SW 1271 (cell line): ENCODE data around the gene TEX264.
"Not testable (repeated sequence)": the region's sequence is repeated elsewhere in the genome, so short reads cannot be mapped to it uniquely, and the experiment has no call there.

ENCODE experiments used
- DNase-seq, 2 experiments: peaks; one replicate each; lab custom pipeline; 2025; lab: John Stamatoyannopoulos, UW

Gene TEX264

GRCh38 chr3:51716805-51717204 lies 45.8 kb downstream of the TEX264 start:
- DNase-seq: no peak

- no peak for DNase-seq
These were observed 46.4 kb downstream of the TEX264 start for GRCh38 chr3:51717446-51717845.

- DNase-seq: no peak
These were observed 46.9 kb downstream of the TEX264 start for GRCh38 chr3:51717947-51718346.

- DNase-seq: peak in 1 of 2 experiments; percentile 53
These were observed 47.7 kb downstream of the TEX264 start for GRCh38 chr3:51718547-51719409.

- DNase-seq: no peak
These were observed 48.5 kb downstream of the TEX264 start for GRCh38 chr3:51719410-51720025.

GRCh38 chr3:51720292-51721061 lies 49.4 kb downstream of the TEX264 start:
- DNase-seq: no peak

- DNase-seq: no peak
These were observed 50.2 kb downstream of the TEX264 start for GRCh38 chr3:51721062-51721745.

- DNase-seq: no peak
These were observed 51.3 kb downstream of the TEX264 start for GRCh38 chr3:51722362-51722761.

GRCh38 chr3:51727500-51727899 lies 56.4 kb downstream of the TEX264 start:
- DNase-seq: no peak

- no peak for DNase-seq
These were observed 58.1 kb downstream of the TEX264 start for GRCh38 chr3:51729042-51729633.

- DNase-seq: no peak
These were observed 63.0 kb downstream of the TEX264 start for GRCh38 chr3:51733859-51734571.

GRCh38 chr3:51734572-51734907 lies 63.5 kb downstream of the TEX264 start:
- DNase-seq: no peak

- DNase-seq: no peak
These were observed 64.0 kb downstream of the TEX264 start for GRCh38 chr3:51735039-51735438.

GRCh38 chr3:51735950-51736349 lies 64.9 kb downstream of the TEX264 start:
- no peak for DNase-seq

- DNase-seq: no peak
These were observed 68.1 kb downstream of the TEX264 start for GRCh38 chr3:51739110-51739509.

GRCh38 chr3:51742320-51742719 lies 71.3 kb downstream of the TEX264 start:
- not testable (repeated sequence) for DNase-seq

GRCh38 chr3:51742978-51743377 lies 71.9 kb downstream of the TEX264 start:
- DNase-seq: not testable (repeated sequence)

GRCh38 chr3:51747840-51748239 lies 76.8 kb downstream of the TEX264 start:
- DNase-seq: no peak

- DNase-seq: no peak
These were observed 77.3 kb downstream of the TEX264 start for GRCh38 chr3:51748327-51748726.

- DNase-seq: no peak
These were observed 79.8 kb downstream of the TEX264 start for GRCh38 chr3:51750878-51751277.

- no peak for DNase-seq
These were observed 80.2 kb downstream of the TEX264 start for GRCh38 chr3:51751287-51751686.
